T-helper 2 cell treated with Interferon-gamma antibody and Interleukin-4, amounts not matched to agents 5 μg/mL and 100 μg/mL, for 36 hours (primary cell): ENCODE measurements around the gene SFMBT2.

Source experiments
- DNase-seq: peaks from one replicate; pipeline ENCODE4 v3.0.0; 2021; ENCODE audit warnings: low spot score
- H3K27ac Mint-ChIP-seq: one replicate; pipeline ENCODE4 v1.8.0; 2021; ENCODE audit warnings: mild to moderate bottlenecking, mixed read lengths
- H3K27me3 Mint-ChIP-seq: one replicate; pipeline ENCODE4 v1.8.0; 2021; ENCODE audit warnings: low read depth, mixed read lengths
- H3K36me3 Mint-ChIP-seq: one replicate; pipeline ENCODE4 v1.8.0; 2021; ENCODE audit warnings: low read depth, mixed read lengths
- H3K4me1 Mint-ChIP-seq: one replicate; pipeline ENCODE4 v1.8.0; 2021; ENCODE audit warnings: low read depth, mixed read lengths
- H3K4me3 Mint-ChIP-seq: one replicate; pipeline ENCODE4 v1.8.0; 2022; ENCODE audit warnings: mild to moderate bottlenecking, moderate library complexity, mixed read lengths
- H3K9me3 Mint-ChIP-seq: one replicate; pipeline ENCODE4 v1.8.0; 2021; ENCODE audit warnings: mixed read lengths

Gene SFMBT2

DNA sequence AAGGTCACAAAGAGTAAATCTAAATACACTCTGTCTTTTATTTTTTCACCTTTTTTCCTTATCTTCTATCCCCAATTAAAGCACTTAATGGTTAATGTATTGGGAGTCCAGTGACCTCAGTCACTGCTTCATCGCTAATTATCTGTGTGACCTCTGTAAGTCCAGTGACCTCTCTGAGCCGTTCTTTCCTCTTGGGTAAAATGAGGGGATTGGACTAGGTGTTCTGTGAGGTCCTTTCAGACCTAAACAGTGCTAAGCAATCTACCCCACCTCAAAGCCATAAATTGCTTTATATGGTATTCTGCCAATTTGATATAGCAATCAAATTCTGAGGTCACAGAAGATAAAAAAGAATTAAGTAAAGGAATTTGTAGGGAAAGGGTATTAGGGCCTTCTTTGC, 3.9 kb upstream of the SFMBT2 start:
- no peak overlapping the region for H3K27ac Mint-ChIP-seq
- peaks cover 31% of the 10 kb centered on the region for H3K4me1 Mint-ChIP-seq
- no peak for DNase-seq
- H3K27me3 Mint-ChIP-seq: peaks cover 52% of the 10 kb centered on the region
- no peaks in the 10 kb centered on the region for H3K9me3 Mint-ChIP-seq
- no peaks in the 10 kb centered on the region for H3K36me3 Mint-ChIP-seq
- no peak overlapping the region for H3K4me3 Mint-ChIP-seq

DNA sequence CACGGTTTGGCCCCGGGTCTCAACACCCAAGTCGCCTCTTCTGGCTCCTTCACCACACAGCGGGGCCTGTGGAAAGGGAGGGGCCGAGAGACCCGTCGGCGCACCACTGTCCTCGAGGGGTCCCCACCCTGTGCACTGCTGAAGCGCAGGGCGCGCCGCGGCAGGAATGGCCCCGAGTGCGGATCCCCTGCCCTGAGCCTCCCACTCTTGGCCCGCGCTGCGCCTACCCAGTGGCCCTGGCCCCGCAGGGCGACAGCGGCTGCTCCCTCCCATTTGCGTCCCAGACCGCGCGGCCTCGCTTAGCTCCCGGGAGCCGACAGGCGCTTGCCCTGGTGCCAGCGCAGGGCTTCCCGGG, 2.1 kb upstream of the SFMBT2 start:
- Mint-ChIP-seq H3K4me1 (peaks cover 34% of the 10 kb centered on the region), H3K27me3 (peaks cover 49% of the 10 kb centered on the region), H3K9me3 (no peaks in the 10 kb centered on the region), H3K36me3 (peaks cover under 1% of the 10 kb centered on the region), H3K4me3 (no peak overlapping the region), H3K27ac (no peak overlapping the region)
- DNase-seq: no peak

DNA sequence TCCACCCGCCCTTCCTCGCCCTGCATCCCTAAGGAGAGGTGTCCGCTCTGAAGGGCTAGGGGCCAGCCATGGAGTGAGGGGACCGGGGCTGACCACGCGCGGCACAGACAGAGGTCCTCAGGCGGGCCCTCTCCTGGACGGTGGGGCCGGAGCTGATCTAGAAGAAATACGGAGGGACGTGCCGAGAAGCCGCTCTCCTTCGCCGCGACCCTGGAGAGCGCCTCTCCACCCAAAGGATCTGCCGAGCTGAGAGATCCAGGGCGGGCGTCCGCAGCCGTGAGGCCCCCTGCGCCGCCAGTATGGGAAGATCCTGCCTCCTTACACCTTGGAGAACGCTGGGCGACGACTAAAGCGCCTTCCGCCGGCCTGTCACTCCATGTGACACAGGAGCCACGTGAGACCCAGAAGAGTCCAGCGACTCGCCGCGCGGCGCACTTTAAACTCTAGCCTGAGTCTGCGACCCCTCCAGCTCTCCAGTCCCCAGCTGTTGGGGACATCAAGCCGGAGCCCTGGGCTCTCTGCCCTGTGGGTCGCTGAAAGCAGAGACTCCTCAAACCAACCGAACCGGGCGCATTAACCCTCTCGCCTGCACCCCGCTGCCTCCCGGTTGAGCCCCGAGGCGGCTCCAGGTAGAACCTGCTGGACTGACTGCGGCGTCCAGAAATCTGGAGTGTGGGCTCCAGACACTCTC, 1.5 kb upstream of the SFMBT2 start:
- no peaks in the 10 kb centered on the region for H3K9me3 Mint-ChIP-seq
- H3K4me3 Mint-ChIP-seq: peak overlapping the region; percentile 50
- H3K36me3 Mint-ChIP-seq: peaks cover 1% of the 10 kb centered on the region
- H3K27me3 Mint-ChIP-seq: peaks cover 49% of the 10 kb centered on the region
- peak; percentile 16 for DNase-seq
- H3K27ac Mint-ChIP-seq: no peak overlapping the region
- peaks cover 30% of the 10 kb centered on the region for H3K4me1 Mint-ChIP-seq

DNA sequence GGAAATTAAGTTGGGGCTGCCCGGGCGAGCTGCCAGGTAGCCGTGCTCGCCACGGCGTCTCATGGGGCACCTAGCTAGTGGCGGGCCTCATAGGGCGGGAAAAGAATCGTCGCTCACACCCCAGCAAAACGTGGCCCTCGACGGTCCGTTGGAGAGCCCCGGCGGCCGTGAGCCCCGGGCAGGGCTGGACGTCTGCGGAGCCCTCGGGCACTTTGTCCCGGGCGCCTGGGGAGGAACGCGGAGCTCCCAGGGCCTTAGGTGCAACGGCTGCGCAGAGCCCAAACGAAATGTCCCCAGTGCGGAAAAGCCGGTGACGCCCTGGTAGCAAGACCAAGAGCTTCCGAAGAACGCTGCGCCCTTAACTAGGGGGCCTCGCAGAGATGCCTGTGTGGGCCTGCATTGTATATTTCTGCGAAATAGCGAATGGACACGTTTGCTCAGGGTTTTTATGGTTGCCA, 866 bp upstream of the SFMBT2 start:
- H3K9me3 Mint-ChIP-seq: no peaks in the 10 kb centered on the region
- H3K27me3 Mint-ChIP-seq: peaks cover 48% of the 10 kb centered on the region
- peak overlapping the region; percentile 97 for H3K4me3 Mint-ChIP-seq
- peaks cover 27% of the 10 kb centered on the region for H3K4me1 Mint-ChIP-seq
- peaks cover 1% of the 10 kb centered on the region for H3K36me3 Mint-ChIP-seq
- no peak for DNase-seq
- no peak overlapping the region for H3K27ac Mint-ChIP-seq

DNA sequence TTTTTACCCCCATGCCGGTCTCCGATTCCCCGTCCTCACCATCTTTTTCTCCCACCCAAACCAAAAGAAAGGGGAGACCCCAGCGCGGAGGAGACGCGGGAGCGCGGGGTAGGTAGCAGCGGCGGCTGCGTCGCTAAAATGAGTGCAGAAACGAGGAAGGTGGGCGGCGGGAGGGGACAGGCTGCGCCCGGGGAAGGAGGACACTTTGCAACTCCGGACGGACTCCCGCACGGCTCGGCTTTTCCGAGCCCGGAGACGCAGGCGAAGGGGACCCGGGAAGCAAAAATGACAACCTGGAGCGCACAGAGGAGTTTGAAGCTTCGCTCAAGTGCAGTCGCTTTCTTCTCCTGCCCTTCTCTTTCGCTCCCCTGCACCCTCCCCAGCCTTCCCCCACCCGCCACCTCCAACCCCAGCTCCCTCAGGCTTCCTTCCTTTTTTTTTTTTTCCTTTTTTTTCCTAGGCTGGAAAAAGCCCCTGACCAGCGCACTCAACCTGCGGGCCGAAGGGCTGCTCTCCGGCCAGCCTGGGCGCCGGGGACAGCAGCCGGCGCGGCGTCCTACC, 453 bp downstream of the SFMBT2 start:
- H3K27ac Mint-ChIP-seq: peak overlapping the region; percentile 79
- peaks cover 4% of the 10 kb centered on the region for H3K36me3 Mint-ChIP-seq
- peaks cover 43% of the 10 kb centered on the region for H3K27me3 Mint-ChIP-seq
- peaks cover 34% of the 10 kb centered on the region for H3K4me1 Mint-ChIP-seq
- no peaks in the 10 kb centered on the region for H3K9me3 Mint-ChIP-seq
- peak overlapping the region; percentile 97 for H3K4me3 Mint-ChIP-seq
- DNase-seq: peak; percentile 40

DNA sequence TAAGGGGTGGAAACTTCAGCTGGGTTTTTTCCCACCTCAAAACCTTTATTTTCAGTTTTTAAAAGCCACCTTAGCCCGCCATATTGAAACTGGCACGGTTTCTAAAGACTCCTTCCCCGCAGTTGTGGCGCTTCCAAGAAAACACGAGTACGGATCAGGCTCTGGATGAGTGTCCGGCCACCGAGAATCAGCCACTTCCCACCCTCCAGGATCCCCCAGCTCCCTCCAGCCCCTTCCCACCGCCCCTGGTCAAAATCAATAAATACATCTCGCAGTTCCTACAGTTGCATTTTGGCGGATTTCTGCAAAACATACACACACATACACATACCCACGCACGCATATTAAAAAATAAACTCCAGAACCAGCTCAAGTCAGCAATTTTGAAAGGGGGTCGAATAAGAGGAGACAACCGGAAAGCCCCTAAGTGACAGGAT, 1.1 kb downstream of the SFMBT2 start:
- H3K4me1 Mint-ChIP-seq: peaks cover 34% of the 10 kb centered on the region
- peak overlapping the region; percentile 79 for H3K27ac Mint-ChIP-seq
- peaks cover 37% of the 10 kb centered on the region for H3K27me3 Mint-ChIP-seq
- peaks cover 7% of the 10 kb centered on the region for H3K36me3 Mint-ChIP-seq
- no peaks in the 10 kb centered on the region for H3K9me3 Mint-ChIP-seq
- peak overlapping the region; percentile 97 for H3K4me3 Mint-ChIP-seq
- DNase-seq: peak; percentile 50

DNA sequence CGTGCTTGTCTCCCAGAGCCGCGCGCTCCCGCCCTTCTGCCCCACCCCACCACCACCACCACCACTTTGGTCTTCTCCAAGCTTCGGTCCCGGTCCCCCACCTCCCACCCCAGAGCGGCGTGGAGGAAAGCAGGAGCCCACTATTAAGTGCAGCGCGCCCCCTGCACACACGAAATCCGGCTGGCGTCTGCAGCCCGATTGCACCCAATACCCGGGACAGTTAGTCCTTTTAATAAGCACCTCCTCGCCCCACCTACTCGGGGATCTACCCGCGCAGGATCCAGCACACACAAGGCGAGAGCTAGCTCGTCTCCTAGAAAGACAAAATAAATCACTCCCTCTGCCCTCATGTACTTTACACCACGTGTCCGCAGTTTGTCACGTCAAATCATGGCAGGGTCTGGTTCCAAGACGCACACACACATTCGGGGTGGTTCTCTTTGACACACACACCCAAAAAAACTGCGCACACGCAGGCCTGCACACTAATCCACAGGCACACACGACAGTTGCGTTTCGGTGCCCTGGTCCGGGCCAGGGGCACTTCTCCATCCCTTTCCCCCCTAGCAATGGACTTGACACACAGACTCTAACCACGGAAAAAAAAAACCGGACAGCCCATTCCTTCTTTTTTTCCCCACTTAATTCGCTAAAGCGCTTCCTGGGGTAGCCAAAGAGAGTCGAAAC, 1.6 kb downstream of the SFMBT2 start:
- Mint-ChIP-seq H3K4me3 (peak overlapping the region; percentile 97), H3K27me3 (peaks cover 33% of the 10 kb centered on the region), H3K36me3 (peaks cover 11% of the 10 kb centered on the region), H3K27ac (peak overlapping the region; percentile 79), H3K4me1 (peaks cover 34% of the 10 kb centered on the region), H3K9me3 (no peaks in the 10 kb centered on the region)
- peak; percentile 59 for DNase-seq

DNA sequence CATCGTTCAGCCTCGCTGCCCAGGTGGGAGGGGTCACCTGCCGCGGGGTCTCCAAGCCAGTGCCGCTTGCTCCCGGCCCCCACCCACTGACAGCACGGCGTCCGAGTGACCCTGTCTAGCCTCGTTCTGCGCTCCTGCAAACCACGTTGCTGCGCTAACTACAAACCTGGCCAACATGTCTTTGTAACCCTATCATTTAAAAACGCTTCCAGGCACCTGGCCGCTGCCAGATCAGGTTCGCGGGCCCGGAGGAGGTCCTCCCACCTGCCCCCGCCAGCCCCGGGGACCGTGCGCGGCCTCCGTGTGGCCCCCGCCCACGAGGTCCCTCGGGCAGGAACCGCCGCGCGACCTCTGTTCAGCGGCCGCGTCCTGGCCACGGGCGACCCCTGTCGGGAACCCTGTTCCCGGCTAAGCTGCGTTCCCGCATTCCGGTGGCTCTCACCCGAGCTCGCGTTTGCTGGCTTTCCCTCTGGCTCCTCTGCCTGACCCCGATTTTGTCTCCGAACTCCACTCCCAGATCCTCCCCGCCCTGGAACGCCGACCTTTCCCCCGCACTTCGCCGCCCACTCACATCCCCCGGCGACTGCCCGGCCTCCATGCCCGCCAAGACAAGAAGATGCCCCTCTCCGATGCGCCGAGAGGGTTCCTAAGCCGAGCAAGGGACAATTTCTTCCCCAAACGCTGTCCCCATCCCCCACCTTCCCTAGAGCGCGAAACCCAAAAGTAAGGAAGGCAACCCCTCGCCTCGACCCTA, 2.4 kb downstream of the SFMBT2 start:
- Mint-ChIP-seq H3K4me3 (peak overlapping the region; percentile 97), H3K4me1 (peaks cover 34% of the 10 kb centered on the region), H3K27me3 (peaks cover 27% of the 10 kb centered on the region), H3K9me3 (no peaks in the 10 kb centered on the region), H3K27ac (peak overlapping the region; percentile 79), H3K36me3 (peaks cover 11% of the 10 kb centered on the region)
- DNase-seq: peak; percentile 56

DNA sequence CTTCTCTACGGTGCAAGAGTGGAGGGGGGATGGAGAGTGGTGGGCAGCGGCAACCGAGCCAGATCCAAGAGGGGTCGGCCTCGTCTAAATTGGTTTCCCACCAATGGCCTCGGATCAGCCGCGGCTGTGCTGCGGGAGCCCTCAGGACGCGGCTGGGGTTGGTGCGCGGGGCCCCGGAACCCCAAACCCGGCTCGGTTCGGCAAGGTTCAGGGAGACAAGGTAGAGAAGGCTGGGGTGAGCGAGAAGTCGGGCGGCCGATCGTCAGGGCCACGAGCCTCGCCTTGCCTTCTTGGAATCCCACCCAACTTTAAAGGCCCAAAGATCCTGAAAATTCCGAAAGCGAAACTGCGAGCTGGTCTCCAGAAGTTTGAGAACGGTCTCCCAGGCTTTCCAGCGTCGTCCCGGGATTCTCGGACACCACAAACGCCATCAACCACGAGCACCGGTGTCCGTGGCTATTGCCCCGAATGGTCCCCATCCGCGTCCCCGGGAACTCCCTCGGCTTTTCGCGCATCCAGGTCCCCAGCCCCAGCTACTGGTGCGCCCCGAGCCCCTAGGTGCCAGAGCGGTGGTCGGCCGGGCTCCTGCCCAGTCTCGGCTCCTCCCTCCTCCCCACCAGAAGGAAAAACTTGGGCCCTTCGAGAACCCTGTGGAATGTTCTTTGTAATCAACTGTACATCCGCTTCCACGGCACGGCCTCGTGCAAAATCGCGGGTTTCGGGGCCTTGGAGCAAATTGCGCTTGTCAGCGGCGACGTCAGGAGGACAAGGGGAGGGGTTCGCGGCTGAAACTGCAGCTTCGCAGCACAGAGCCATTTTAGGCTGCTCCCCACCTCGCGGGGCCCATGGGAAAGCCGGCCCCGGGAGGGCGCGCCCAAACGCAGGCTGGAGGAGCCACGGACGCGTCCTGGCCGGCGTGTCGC, 3.2 kb downstream of the SFMBT2 start:
- peak; percentile 14 for DNase-seq
- Mint-ChIP-seq H3K9me3 (no peaks in the 10 kb centered on the region), H3K4me1 (peaks cover 34% of the 10 kb centered on the region), H3K4me3 (peak overlapping the region; percentile 97), H3K36me3 (peaks cover 13% of the 10 kb centered on the region), H3K27me3 (peaks cover 21% of the 10 kb centered on the region), H3K27ac (no peak overlapping the region)

DNA sequence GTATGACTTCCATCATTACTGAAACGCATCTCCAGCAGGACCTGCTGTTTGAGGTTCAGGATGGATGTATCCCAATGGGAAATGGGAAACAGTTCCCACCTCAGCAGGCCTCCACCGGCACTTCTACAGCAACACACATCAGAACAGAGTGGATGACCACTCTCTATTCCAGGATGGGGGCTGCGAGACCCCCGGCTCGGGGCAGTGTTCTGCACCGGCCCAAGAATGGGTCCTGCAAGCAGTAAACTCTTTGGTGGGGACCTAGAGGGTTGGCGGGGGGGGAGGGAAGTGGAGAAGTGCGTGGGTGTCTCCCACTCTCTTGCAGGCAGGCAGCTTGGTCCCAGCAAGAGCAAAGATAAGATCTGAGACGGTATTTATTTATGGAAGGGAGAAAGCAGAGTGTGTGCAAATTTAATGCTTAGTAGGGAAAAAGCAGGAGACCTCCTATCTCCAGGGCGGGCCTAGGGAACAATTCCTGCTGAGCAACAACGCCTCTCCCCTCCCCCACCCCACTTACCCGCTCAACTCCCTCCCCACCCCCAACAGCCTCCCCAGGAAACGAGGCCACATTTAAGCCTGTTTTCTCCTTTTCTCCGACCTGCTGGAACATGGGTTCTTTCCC, 4.0 kb downstream of the SFMBT2 start:
- no peaks in the 10 kb centered on the region for H3K9me3 Mint-ChIP-seq
- H3K4me1 Mint-ChIP-seq: peaks cover 28% of the 10 kb centered on the region
- H3K4me3 Mint-ChIP-seq: no peak overlapping the region
- peaks cover 13% of the 10 kb centered on the region for H3K36me3 Mint-ChIP-seq
- no peak overlapping the region for H3K27ac Mint-ChIP-seq
- H3K27me3 Mint-ChIP-seq: peaks cover 13% of the 10 kb centered on the region
- no peak for DNase-seq

DNA sequence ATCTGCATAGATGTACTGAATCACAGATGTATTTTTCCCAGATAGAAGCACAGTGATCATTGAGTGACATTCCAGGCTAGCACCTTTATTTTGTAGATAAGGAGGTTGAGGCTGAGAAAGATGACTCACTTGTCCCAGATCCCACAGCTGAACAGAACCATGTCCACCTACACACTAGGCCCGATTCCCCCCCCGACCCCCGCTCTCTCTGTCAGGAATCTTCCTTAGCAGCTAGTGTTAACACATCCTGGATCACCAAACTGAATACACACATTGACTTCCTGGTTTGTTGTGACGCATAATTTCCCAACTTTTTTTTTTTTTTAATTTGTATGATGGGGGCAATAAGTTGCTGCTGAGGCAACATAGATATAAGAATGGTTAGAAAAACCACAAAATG, 5.2 kb downstream of the SFMBT2 start:
- no peak for DNase-seq
- Mint-ChIP-seq H3K27me3 (peaks cover 8% of the 10 kb centered on the region), H3K27ac (no peak overlapping the region), H3K4me1 (peaks cover 22% of the 10 kb centered on the region), H3K4me3 (no peak overlapping the region), H3K36me3 (peaks cover 13% of the 10 kb centered on the region), H3K9me3 (no peaks in the 10 kb centered on the region)

DNA sequence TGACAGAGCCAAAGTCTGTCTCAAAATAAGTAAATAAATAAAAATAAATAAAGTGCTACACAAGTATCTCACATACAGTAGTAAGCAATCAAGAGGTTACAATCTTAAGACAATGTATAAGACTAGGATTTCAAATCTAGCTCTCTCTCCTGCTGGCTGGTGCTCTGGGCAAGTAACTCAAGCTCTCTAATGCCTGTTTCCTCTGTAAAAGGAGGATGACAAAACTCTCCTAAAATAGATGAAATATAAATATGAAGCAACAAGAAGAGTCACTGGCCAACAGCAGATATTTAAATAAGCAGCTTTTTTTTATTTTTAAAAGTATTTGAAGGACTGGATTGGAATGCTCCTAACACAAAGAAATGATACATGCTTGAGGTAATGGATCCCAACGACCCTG, 7.2 kb downstream of the SFMBT2 start:
- Mint-ChIP-seq H3K36me3 (peaks cover 22% of the 10 kb centered on the region), H3K4me1 (peaks cover 17% of the 10 kb centered on the region), H3K27ac (no peak overlapping the region), H3K9me3 (no peaks in the 10 kb centered on the region), H3K27me3 (no peaks in the 10 kb centered on the region), H3K4me3 (no peak overlapping the region)
- DNase-seq: no peak

DNA sequence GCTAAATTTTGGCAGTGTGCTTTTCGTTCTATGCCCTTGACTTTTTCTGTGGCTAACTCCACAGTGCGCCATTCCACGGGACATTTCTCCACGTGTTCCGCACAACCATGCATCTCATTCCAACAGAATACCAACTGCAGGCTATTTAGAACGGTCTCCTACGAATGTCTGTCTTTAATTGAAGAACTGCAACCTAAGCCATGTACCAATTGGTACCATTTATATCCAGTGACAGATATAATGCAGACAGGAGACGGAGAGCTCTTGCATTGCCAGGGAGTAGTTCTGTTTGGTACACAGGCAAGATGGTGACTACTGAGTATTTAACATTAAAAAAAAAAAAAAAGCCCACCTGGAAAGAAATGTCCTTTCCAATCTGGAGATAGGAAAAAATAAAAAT, 9.1 kb downstream of the SFMBT2 start:
- Mint-ChIP-seq H3K9me3 (no peaks in the 10 kb centered on the region), H3K27ac (no peak overlapping the region), H3K27me3 (no peaks in the 10 kb centered on the region), H3K4me3 (no peak overlapping the region), H3K36me3 (peaks cover 24% of the 10 kb centered on the region), H3K4me1 (peaks cover 23% of the 10 kb centered on the region)
- DNase-seq: no peak
